ENCODE measurements around the gene CYP2R1. TPM values are rescaled to one million over a fixed set of nuclear protein-coding genes. Genes with fewer than 3 reads are reported as not detected.

The CYP2R1 gene, protein sequence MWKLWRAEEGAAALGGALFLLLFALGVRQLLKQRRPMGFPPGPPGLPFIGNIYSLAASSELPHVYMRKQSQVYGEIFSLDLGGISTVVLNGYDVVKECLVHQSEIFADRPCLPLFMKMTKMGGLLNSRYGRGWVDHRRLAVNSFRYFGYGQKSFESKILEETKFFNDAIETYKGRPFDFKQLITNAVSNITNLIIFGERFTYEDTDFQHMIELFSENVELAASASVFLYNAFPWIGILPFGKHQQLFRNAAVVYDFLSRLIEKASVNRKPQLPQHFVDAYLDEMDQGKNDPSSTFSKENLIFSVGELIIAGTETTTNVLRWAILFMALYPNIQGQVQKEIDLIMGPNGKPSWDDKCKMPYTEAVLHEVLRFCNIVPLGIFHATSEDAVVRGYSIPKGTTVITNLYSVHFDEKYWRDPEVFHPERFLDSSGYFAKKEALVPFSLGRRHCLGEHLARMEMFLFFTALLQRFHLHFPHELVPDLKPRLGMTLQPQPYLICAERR
- 10 to 100 TPM; 28.9 to 48.3 (median 40.9) TPM for total RNA-seq

DNA sequence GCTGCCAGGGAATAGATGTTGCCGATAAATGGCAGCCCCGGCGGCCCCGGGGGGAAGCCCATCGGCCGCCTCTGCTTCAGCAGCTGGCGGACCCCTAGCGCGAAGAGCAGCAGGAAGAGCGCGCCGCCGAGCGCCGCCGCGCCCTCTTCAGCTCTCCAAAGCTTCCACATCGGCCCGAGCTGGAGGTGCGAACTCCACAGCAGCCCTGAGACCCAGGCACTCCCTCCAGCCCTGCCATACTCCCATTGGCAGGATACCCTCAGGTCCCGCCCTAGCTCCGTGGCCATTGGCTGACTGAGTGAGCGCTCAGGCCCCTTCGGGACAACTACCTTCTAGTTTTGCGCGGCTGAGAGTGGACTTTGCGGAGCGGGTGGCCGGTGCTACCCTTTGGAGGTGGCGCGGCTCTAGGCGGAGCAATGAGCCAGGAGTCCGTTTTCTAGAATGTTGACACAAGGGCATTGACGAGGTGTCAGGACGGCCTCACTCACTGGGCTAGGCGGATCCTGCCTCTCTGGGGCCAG, at the start of gene CYP2R1:
Gene CYP2R1 (minus strand): TSS at position 196 of the 521 bp plus-strand sequence. CDS start 26 bp downstream, at position 170.
- Histone ChIP-seq H3K27me3 (no peaks in the 10 kb centered on the region), H3K9me3 (no peaks in the 10 kb centered on the region), H3K27ac (peak within 1 kb of the TSS; percentile 90 to 95 (median 95)), H3K36me3 (no peaks in the 10 kb centered on the region), H3K4me1 (peaks cover 0 to 17% (median 0%) of the 10 kb centered on the region in 4 donors), H3K4me3 (peak within 1 kb of the TSS; percentile 56 to 77 (median 67))
- TF ChIP-seq POLR2A (IDR thresholded peaks at IDR 0.05), result peak; percentile 77 to 84
- TF ChIP-seq, protein P1, sequence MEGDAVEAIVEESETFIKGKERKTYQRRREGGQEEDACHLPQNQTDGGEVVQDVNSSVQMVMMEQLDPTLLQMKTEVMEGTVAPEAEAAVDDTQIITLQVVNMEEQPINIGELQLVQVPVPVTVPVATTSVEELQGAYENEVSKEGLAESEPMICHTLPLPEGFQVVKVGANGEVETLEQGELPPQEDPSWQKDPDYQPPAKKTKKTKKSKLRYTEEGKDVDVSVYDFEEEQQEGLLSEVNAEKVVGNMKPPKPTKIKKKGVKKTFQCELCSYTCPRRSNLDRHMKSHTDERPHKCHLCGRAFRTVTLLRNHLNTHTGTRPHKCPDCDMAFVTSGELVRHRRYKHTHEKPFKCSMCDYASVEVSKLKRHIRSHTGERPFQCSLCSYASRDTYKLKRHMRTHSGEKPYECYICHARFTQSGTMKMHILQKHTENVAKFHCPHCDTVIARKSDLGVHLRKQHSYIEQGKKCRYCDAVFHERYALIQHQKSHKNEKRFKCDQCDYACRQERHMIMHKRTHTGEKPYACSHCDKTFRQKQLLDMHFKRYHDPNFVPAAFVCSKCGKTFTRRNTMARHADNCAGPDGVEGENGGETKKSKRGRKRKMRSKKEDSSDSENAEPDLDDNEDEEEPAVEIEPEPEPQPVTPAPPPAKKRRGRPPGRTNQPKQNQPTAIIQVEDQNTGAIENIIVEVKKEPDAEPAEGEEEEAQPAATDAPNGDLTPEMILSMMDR (IDR thresholded peaks at IDR 0.05), result peak in 1 of 6 experiments; percentile 10
- peak; percentile 95 to 98 (median 97) for DNase-seq

DNA sequence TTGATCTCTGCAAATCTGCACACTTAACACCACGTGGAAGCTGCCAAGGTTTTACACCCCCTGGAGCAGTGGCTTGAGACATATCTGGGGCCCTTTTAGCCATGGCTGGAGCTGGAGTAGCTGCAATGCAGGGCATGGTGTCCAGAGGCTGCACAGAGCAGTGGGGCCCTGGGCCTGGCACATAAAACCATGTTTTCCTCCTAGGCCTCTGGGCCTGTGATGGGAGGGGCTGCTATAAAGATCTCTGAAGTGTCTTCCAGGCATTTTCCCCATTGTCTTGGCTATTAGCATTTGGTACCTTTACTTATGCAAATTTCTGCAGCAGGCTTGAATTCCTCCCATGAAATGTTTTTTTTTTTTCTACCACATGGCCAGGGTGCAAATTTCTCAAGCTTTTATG, 46.9 kb upstream of the CYP2R1 start:
- Histone ChIP-seq H3K9me3 (no peaks in the 10 kb centered on the region), H3K36me3 (no peaks in the 10 kb centered on the region), H3K27me3 (no peaks in the 10 kb centered on the region), H3K27ac (no peak overlapping the region), H3K4me1 (no peaks in the 10 kb centered on the region), H3K4me3 (no peak overlapping the region)
- no peak for DNase-seq
- TF ChIP-seq, protein P1 (IDR thresholded peaks at IDR 0.05), result no peak
- TF ChIP-seq POLR2A (IDR thresholded peaks at IDR 0.05), result no peak

DNA sequence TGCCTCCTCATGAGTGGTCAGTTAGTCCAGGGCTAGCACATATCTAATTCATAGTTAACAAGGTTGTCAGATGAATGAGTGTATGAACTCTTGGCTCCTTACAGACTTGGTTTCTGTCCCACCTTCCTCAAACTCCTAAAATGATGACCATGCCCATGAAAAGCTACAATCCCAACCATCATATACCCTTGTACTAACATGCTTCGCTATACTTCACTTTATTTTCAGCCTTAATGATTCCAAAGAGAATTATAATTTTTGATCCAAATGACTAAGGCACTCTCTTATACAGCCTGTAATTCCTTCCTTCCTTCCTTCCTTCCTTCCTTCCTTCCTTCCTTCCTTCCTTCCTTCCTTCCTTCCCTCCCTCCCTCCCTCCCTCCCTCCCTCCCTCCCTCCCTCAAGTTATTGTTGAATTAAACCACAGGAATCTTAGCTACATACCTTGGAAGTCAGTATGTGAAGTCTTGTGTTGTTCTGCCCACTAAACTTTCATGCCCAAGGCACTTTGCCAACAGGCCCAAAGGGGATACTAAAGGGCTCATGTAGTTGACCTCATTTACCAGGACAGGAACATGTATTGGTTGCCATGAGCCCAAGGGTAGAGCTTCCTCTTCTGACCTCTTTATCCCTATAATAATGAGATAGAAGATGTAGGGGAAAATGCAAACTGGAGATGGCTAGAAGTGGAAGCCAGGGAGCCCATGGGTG, 42.8 kb upstream of the CYP2R1 start:
- no peak overlapping the region for H3K4me3 ChIP-seq
- no peak overlapping the region for H3K27ac ChIP-seq
- DNase-seq, result no peak
- H3K36me3 ChIP-seq, result no peaks in the 10 kb centered on the region
- no peaks in the 10 kb centered on the region for H3K9me3 ChIP-seq
- no peaks in the 10 kb centered on the region for H3K4me1 ChIP-seq
- no peaks in the 10 kb centered on the region for H3K27me3 ChIP-seq
- no peak for TF ChIP-seq POLR2A (IDR thresholded peaks at IDR 0.05)
- TF ChIP-seq, protein P1 (IDR thresholded peaks at IDR 0.05), result no peak

DNA sequence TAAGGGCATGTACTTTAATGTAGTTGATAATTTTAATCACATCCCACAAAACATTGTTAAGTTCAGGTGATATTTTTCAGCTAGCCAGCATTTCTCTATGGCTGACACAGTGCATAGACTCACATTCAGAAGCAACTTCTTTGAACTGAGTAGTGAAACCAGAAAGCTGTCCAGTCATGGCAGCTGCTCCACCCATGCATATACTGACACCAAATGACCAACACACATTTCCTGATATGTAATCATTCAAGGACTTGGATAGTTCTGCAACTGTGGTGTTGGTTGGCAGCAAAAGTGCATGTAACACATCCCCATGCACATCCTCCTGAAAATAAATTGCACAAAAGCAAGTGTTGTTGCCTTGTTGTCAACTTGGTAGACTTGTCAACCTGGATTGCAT, 40.4 kb upstream of the CYP2R1 start:
- no peak for DNase-seq
- no peak overlapping the region for H3K27ac ChIP-seq
- no peak for TF ChIP-seq POLR2A (IDR thresholded peaks at IDR 0.05)
- TF ChIP-seq, protein P1 (IDR thresholded peaks at IDR 0.05), result no peak
- no peaks in the 10 kb centered on the region for H3K27me3 ChIP-seq
- H3K36me3 ChIP-seq, result no peaks in the 10 kb centered on the region
- no peak overlapping the region for H3K4me3 ChIP-seq
- H3K4me1 ChIP-seq, result no peaks in the 10 kb centered on the region
- H3K9me3 ChIP-seq, result no peaks in the 10 kb centered on the region

DNA sequence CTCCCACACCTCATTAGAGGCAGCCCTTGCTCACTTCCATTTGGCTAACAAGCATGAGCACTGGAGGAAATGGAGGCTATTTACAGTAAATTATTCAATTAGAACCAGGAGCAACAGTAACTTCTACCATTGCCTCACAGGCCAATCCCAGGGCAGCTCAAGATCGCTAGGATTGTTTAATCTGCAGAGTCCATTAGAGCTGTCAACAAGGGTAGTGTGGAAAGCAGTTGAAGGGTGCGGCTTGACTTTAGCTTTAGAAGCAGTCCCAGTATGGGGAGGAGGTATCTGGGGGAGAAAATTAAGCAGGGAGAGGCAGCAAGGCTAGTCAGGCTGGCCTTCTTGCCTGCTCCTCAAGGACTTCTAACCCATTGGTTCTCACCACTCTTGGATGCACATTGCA, 38.3 kb upstream of the CYP2R1 start:
- Histone ChIP-seq H3K27me3 (no peaks in the 10 kb centered on the region), H3K4me3 (no peak overlapping the region), H3K4me1 (no peaks in the 10 kb centered on the region), H3K36me3 (no peaks in the 10 kb centered on the region), H3K27ac (no peak overlapping the region), H3K9me3 (no peaks in the 10 kb centered on the region)
- no peak for TF ChIP-seq POLR2A (IDR thresholded peaks at IDR 0.05)
- TF ChIP-seq, protein P1 (IDR thresholded peaks at IDR 0.05), result no peak
- DNase-seq, result no peak
